GM21381 (cell line): ENCODE measurements around the gene RBP3.

ENCODE experiments used
- ATAC-seq: cut with Tn5 transposase; IDR thresholded peaks from one replicate; pipeline ENCODE4 v1.9.1; 2021; ENCODE audit warnings: mild to moderate bottlenecking, moderate library complexity; ENCODE audit not compliant: unreplicated experiment

RBP3 gene

GRCh38 chr10:47354165-47354564 lies 6.0 kb downstream of the RBP3 start:
- no peak for ATAC-seq

- no peak for ATAC-seq
Measured at GRCh38 chr10:47354900-47355299, 6.7 kb downstream of the RBP3 start.

- no peak for ATAC-seq
Measured at GRCh38 chr10:47356708-47357107, 8.5 kb downstream of the RBP3 start.

- no peak for ATAC-seq
Measured at GRCh38 chr10:47357131-47357582, 9.0 kb downstream of the RBP3 start.

GRCh38 chr10:47357911-47358310 lies 9.7 kb downstream of the RBP3 start:
- no peak for ATAC-seq

- no peak for ATAC-seq
Measured at GRCh38 chr10:47358457-47358856, 10.3 kb downstream of the RBP3 start.

- ATAC-seq, result no peak
Measured at GRCh38 chr10:47359101-47359500, 10.9 kb downstream of the RBP3 start.

- ATAC-seq, result no peak
Measured at GRCh38 chr10:47359626-47360418, 11.7 kb downstream of the RBP3 start.

GRCh38 chr10:47360419-47361040 lies 12.4 kb downstream of the RBP3 start:
- no peak for ATAC-seq

GRCh38 chr10:47361293-47361692 lies 13.1 kb downstream of the RBP3 start:
- ATAC-seq, result no peak

GRCh38 chr10:47362199-47362598 lies 14.0 kb downstream of the RBP3 start:
- no peak for ATAC-seq

GRCh38 chr10:47363781-47364180 lies 15.6 kb downstream of the RBP3 start:
- no peak for ATAC-seq

- no peak for ATAC-seq
Measured at GRCh38 chr10:47364366-47364765, 16.2 kb downstream of the RBP3 start.

- ATAC-seq, result no peak
Measured at GRCh38 chr10:47364911-47365310, 16.7 kb downstream of the RBP3 start.

GRCh38 chr10:47365431-47366180 lies 17.4 kb downstream of the RBP3 start:
- no peak for ATAC-seq

GRCh38 chr10:47366181-47366631 lies 18.0 kb downstream of the RBP3 start:
- no peak for ATAC-seq

- ATAC-seq, result no peak
Measured at GRCh38 chr10:47366731-47367460, 18.7 kb downstream of the RBP3 start.

GRCh38 chr10:47367646-47368045 lies 19.5 kb downstream of the RBP3 start:
- no peak for ATAC-seq

GRCh38 chr10:47368431-47369180 lies 20.4 kb downstream of the RBP3 start:
- no peak for ATAC-seq

- no peak for ATAC-seq
Measured at GRCh38 chr10:47369251-47369894, 21.2 kb downstream of the RBP3 start.
